ENCODE data around the gene NEIL1. TPM values are rescaled to one million over a fixed set of nuclear protein-coding genes. Genes with fewer than 3 reads are reported as not detected.
"Not testable (repeated sequence)": the region's sequence is repeated elsewhere in the genome, so short reads cannot be mapped to it uniquely, and the experiment has no call there.

Gene NEIL1
- total and polyA plus RNA-seq, 4 donors, result 11.8 to 60.9 (median 37.8) TPM

DNA sequence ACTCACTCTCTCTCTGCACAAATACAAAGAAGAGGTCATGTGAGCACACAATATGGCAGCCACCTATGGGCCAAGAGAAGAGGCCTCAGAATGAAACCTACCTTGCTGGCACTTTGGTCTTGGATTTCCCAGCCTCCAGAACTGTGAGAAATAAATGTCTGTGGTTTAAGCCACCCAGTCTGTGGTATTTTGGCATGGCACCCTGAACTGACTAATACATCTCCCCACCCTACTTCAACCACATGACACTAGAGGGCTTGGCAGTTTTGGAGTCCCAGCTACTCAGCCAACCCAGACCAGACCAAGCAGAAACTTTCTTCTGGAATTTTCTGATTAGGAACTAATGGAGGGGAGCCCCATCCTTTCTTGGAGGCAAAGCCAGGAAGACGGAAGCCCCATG is 34.3 kb upstream of the NEIL1 start:
- H3K9me3 ChIP-seq (ENCODE audit: control insufficient read depth, insufficient read depth, low read length); H3K27me3 ChIP-seq (ENCODE audit: control insufficient read depth, insufficient read depth, low read length); DNase-seq (ENCODE audit: low read depth in 4 of 6, low spot score in 6 of 6); H3K4me3 ChIP-seq (ENCODE audit: low read depth, low read length); H3K4me1 ChIP-seq (ENCODE audit: control insufficient read depth, insufficient read depth, low read length); H3K27ac ChIP-seq (ENCODE audit: low read depth, low read length); H3K36me3 ChIP-seq (ENCODE audit: control insufficient read depth, insufficient read depth, low read length): not testable (repeated sequence)
- WGBS (ENCODE audit: insufficient coverage), result 100% methylated on average over 1 of the region's 1 CpG

DNA sequence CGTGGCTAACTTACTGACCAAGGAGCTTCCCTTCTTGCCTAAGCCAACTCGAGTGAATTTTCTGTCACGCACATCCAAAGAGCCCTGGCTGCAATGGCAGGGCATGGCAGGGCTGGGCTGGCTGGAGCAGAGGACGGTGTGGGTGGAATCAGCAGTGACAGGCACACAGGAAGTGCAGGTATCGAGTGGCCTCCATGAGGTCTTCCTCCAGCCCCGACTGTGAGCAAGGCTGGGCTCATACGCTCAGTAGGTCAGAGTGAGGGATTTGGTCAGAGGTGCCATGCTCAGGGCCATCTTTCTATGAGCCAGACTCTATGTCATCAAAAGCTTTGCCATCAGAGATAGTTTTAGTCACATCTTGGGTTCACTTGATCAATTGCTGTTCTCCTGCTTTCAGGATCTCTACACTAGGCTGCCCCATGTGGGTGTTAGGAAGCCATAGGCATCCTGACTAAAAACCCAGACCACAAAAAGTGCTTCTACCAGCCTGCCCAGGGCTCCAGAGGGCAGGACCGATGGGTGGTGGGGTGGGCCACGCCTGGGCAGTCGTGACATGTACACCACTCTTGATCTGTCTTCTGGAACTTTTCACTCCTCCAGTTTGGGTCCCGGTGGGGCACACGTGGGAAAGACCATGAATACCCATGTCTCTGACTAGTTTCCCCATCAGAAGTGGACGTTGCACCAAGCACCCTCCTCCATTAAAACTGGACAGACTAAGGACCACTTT is 33.6 kb upstream of the NEIL1 start:
- Histone ChIP-seq H3K27ac (ENCODE audit: low read depth, low read length) (no peak overlapping the region), H3K9me3 (ENCODE audit: control insufficient read depth, insufficient read depth, low read length) (no peaks in the 10 kb centered on the region), H3K27me3 (ENCODE audit: control insufficient read depth, insufficient read depth, low read length) (peaks cover 3% of the 10 kb centered on the region), H3K4me3 (ENCODE audit: low read depth, low read length) (no peak overlapping the region), H3K4me1 (ENCODE audit: control insufficient read depth, insufficient read depth, low read length) (no peaks in the 10 kb centered on the region), H3K36me3 (ENCODE audit: control insufficient read depth, insufficient read depth, low read length) (no peaks in the 10 kb centered on the region)
- DNase-seq (ENCODE audit: low read depth in 4 of 6, low spot score in 6 of 6), result no peak
- 89% methylated on average over 7 of the region's 13 CpGs for WGBS (ENCODE audit: insufficient coverage)

DNA sequence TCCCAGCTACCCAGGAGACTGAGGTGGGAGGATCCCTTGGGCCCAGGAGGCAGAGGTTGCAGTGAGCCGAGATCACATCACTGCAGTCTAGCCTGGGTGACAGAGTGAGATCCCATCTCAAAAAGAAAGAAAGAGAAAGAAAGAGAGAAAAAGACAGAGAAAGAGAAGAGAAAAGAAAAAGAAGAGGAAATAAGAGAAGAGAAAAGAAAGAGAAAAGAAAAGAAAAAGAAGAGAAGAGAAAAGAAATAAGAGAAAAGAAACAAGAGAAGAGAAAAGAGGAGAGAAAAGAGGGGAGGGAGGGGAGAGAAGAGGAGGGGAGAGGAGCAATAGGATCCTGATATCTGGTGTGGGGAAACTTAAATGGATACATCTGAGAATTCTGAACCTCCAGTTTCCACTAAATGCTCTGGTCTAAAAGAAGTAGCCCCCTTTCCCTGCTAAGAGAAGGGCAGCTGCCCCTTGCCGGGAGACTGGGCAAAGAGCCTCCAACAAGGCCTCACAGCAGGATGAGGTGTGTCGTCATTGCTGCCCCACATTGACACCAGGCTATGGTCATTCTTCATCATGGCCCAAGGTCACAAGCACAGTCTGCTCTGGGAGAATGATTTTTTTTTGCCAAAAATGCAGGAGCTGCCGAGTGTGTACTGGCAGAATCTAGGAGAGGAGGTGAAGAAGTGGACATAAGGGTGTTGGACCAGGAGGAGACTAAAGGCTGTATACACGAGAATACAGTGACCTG is 32.1 kb upstream of the NEIL1 start:
- H3K27me3 ChIP-seq (ENCODE audit: control insufficient read depth, insufficient read depth, low read length), result no peaks in the 10 kb centered on the region
- no peaks in the 10 kb centered on the region for H3K9me3 ChIP-seq (ENCODE audit: control insufficient read depth, insufficient read depth, low read length)
- H3K4me3 ChIP-seq (ENCODE audit: low read depth, low read length), result no peak overlapping the region
- H3K27ac ChIP-seq (ENCODE audit: low read depth, low read length), result no peak overlapping the region
- no peaks in the 10 kb centered on the region for H3K4me1 ChIP-seq (ENCODE audit: control insufficient read depth, insufficient read depth, low read length)
- no peaks in the 10 kb centered on the region for H3K36me3 ChIP-seq (ENCODE audit: control insufficient read depth, insufficient read depth, low read length)
- DNase-seq (ENCODE audit: low read depth in 4 of 6, low spot score in 6 of 6), result no peak
- 78% methylated on average over 5 of the region's 5 CpGs for WGBS (ENCODE audit: insufficient coverage)

DNA sequence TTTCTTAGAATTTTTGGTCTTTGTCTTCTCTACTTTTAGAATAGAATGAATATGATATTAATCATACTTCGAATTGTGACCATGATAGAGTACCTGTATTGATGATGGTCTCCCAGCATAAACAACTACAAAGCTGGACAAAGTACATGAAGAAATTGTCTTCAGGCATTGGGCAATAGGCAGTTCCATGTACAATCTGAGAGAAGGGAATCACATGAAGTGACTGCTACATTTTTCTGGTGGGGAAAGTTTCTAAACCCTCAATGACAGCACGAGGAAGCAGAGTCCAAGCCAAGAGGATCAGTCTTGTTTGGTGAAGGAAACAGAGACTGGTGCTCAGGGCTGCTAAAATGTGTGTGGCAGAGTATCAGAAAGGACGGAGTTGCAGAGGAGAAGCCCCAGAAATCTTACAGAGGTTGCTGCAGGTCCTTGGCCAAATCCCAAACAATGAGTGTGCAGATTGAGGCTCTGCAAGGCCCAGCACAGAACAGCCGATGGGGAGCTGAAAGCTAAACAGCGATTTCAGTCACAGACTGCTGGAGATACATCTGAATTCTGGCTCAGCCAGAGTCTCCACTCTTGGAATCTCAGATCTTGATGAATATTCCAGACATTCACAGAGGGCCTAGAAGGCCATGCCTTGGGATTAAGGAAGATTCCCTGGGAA is 27.5 kb upstream of the NEIL1 start:
- H3K4me3 ChIP-seq (ENCODE audit: low read depth, low read length); H3K9me3 ChIP-seq (ENCODE audit: control insufficient read depth, insufficient read depth, low read length); H3K36me3 ChIP-seq (ENCODE audit: control insufficient read depth, insufficient read depth, low read length); H3K4me1 ChIP-seq (ENCODE audit: control insufficient read depth, insufficient read depth, low read length); H3K27me3 ChIP-seq (ENCODE audit: control insufficient read depth, insufficient read depth, low read length); DNase-seq (ENCODE audit: low read depth in 4 of 6, low spot score in 6 of 6); H3K27ac ChIP-seq (ENCODE audit: low read depth, low read length): not testable (repeated sequence)
- 89% methylated on average over 3 of the region's 5 CpGs for WGBS (ENCODE audit: insufficient coverage)

DNA sequence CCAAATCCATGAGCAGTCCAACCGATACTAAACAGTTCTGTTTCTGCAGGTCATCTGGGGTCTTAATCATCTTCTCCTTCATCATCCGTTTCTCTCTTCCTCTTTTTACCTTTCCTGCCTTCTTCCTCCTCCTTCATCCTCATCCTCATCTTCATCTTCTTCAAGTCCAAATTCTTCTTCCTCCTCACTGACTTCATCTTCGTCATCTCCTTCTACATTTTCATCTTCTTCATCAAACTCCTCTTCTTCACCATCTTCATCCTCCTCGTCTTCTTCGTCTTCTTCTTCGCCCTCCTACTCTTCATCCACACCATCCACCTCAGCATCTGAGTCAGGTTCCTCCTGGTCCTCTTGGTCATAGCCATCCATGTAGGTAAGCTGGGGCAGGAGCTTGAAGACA is 25.1 kb upstream of the NEIL1 start:
- no peak overlapping the region for H3K27ac ChIP-seq (ENCODE audit: low read depth, low read length)
- H3K9me3 ChIP-seq (ENCODE audit: control insufficient read depth, insufficient read depth, low read length), result no peaks in the 10 kb centered on the region
- no peaks in the 10 kb centered on the region for H3K36me3 ChIP-seq (ENCODE audit: control insufficient read depth, insufficient read depth, low read length)
- no peak for DNase-seq (ENCODE audit: low read depth in 4 of 6, low spot score in 6 of 6)
- WGBS (ENCODE audit: insufficient coverage), result 92% methylated on average over 6 of the region's 6 CpGs
- no peak overlapping the region for H3K4me3 ChIP-seq (ENCODE audit: low read depth, low read length)
- no peaks in the 10 kb centered on the region for H3K4me1 ChIP-seq (ENCODE audit: control insufficient read depth, insufficient read depth, low read length)
- no peaks in the 10 kb centered on the region for H3K27me3 ChIP-seq (ENCODE audit: control insufficient read depth, insufficient read depth, low read length)

DNA sequence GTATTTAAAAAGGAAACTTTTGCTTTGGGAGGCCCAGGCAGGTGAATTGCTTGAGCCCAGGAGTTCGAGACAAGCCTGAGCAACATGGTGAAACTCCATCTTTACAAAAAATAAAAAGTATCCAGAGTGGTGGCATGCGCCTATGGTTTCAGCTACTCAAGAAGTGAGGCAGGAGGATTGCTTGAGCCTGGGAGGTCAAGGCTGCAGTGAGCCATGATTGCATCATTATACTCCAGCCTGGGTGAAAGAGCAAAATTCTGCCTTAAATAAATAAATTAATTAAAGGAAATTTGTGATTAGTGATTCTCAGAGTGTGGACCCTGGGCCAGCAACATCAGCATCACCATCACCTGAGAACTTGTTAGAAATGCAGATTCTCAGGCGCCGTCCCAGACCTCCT is 20.9 kb upstream of the NEIL1 start:
- H3K4me3 ChIP-seq (ENCODE audit: low read depth, low read length), result no peak overlapping the region
- H3K36me3 ChIP-seq (ENCODE audit: control insufficient read depth, insufficient read depth, low read length), result no peaks in the 10 kb centered on the region
- H3K27me3 ChIP-seq (ENCODE audit: control insufficient read depth, insufficient read depth, low read length), result no peaks in the 10 kb centered on the region
- no CpG with 5 or more reads among the region's 4 CpGs for WGBS (ENCODE audit: insufficient coverage)
- no peaks in the 10 kb centered on the region for H3K4me1 ChIP-seq (ENCODE audit: control insufficient read depth, insufficient read depth, low read length)
- no peak overlapping the region for H3K27ac ChIP-seq (ENCODE audit: low read depth, low read length)
- no peaks in the 10 kb centered on the region for H3K9me3 ChIP-seq (ENCODE audit: control insufficient read depth, insufficient read depth, low read length)
- no peak for DNase-seq (ENCODE audit: low read depth in 4 of 6, low spot score in 6 of 6)

DNA sequence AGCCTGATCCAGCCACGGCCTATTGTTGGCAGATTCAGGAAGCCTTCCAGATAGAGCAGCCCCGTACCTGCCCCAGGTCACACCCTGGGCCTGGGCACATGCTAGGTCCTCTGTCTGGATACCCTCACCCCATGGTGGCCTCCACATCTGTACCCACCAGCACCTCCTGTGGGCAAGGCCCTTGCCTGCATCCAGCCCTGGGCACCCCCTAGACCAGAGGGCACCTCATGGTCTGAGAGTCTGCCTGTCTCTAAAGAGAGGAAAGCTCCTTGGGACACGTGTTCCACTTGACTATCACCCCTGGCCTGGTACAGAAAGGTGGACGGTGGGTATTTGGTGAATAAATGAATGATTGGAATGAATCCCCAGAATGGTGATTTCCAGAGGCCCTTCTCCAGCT is 19.8 kb upstream of the NEIL1 start:
- Histone ChIP-seq H3K9me3 (ENCODE audit: control insufficient read depth, insufficient read depth, low read length) (no peaks in the 10 kb centered on the region), H3K4me3 (ENCODE audit: low read depth, low read length) (no peak overlapping the region), H3K27ac (ENCODE audit: low read depth, low read length) (no peak overlapping the region), H3K36me3 (ENCODE audit: control insufficient read depth, insufficient read depth, low read length) (no peaks in the 10 kb centered on the region), H3K4me1 (ENCODE audit: control insufficient read depth, insufficient read depth, low read length) (no peaks in the 10 kb centered on the region), H3K27me3 (ENCODE audit: control insufficient read depth, insufficient read depth, low read length) (no peaks in the 10 kb centered on the region)
- no peak for DNase-seq (ENCODE audit: low read depth in 4 of 6, low spot score in 6 of 6)
- 71% methylated on average over 2 of the region's 4 CpGs for WGBS (ENCODE audit: insufficient coverage)

DNA sequence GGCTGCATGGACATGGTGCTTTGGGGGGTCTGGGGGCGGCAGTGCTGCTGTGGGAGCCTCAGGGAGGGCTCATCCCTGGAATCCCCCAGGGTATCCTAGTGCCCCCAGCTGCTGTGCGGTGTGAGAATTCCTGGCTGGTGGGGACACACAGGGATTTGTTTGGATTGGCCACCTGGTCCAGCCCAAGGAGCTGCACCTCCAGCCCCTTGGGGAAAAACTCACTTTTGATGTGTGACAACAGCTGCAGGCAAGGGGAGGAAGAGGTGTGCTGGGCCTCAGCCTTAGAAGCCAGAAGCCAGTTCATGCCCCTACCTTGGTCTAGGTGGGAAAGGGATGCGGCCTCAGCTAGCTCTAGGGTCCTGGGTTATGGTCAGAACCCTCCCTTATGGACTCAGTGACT is 19.3 kb upstream of the NEIL1 start:
- Histone ChIP-seq H3K9me3 (ENCODE audit: control insufficient read depth, insufficient read depth, low read length) (no peaks in the 10 kb centered on the region), H3K4me3 (ENCODE audit: low read depth, low read length) (no peak overlapping the region), H3K27me3 (ENCODE audit: control insufficient read depth, insufficient read depth, low read length) (no peaks in the 10 kb centered on the region), H3K4me1 (ENCODE audit: control insufficient read depth, insufficient read depth, low read length) (no peaks in the 10 kb centered on the region), H3K36me3 (ENCODE audit: control insufficient read depth, insufficient read depth, low read length) (no peaks in the 10 kb centered on the region), H3K27ac (ENCODE audit: low read depth, low read length) (no peak overlapping the region)
- DNase-seq (ENCODE audit: low read depth in 4 of 6, low spot score in 6 of 6), result no peak
- 79% methylated on average over 3 of the region's 3 CpGs for WGBS (ENCODE audit: insufficient coverage)

DNA sequence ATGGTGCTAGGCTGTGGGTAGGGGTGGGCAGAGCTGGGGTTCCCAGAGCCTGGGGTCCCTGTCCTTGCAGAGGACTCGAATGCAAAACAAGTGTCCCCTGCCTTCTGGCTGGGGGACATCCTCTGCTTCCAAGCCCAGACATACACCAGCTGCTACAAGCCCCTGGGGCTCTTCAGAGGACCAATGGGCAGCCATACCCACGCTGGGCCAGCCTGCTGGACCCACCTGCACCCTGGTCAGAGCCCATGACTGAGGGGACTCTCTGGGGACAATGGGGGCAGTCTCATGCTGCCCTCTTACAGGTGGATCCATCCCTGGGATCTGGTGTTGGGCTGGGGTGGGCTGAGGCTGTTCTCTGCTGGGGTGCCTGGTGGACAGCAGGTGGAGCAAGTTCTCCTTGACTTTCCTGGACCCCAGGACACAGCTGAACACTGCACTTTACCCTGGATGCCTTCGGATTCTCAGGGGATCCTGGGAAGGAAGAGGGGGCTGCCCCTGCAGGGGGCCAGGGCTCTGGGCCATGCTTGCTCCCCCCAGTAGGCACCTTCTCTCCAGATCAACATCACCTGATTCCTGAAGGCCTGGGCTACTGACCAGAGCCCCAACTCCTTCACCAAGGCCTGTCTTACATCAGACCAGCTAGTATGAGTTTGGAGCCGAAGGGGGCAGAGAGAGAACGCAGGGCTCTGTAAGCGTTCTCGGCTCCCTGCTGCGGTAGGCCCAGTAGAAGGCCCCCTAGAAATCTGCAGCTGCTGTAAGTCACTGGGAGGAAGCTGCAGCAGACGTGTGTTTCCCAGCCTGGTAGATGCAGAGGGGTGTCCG is 18.1 kb upstream of the NEIL1 start:
- no peak for DNase-seq (ENCODE audit: low read depth in 4 of 6, low spot score in 6 of 6)
- 73% methylated on average over 9 of the region's 10 CpGs for WGBS (ENCODE audit: insufficient coverage)
- no peaks in the 10 kb centered on the region for H3K9me3 ChIP-seq (ENCODE audit: control insufficient read depth, insufficient read depth, low read length)

More for the DNA sequence above, 18.1 kb upstream of the NEIL1 start:
- no peak overlapping the region for H3K27ac ChIP-seq (ENCODE audit: low read depth, low read length)
- H3K4me1 ChIP-seq (ENCODE audit: control insufficient read depth, insufficient read depth, low read length), result no peaks in the 10 kb centered on the region
- no peaks in the 10 kb centered on the region for H3K27me3 ChIP-seq (ENCODE audit: control insufficient read depth, insufficient read depth, low read length)
- H3K4me3 ChIP-seq (ENCODE audit: low read depth, low read length), result no peak overlapping the region
- H3K36me3 ChIP-seq (ENCODE audit: control insufficient read depth, insufficient read depth, low read length), result no peaks in the 10 kb centered on the region

Data from spinal cord (tissue), 10 donors.